ENCODE measurements around the gene RASL10A. TPM values are rescaled to one million over a fixed set of nuclear protein-coding genes. Genes with fewer than 3 reads are reported as not detected.
A peak's percentile ranks its signal among the peaks of the same experiment; 100 is the strongest.
"Not testable (repeated sequence)": the region's sequence is repeated elsewhere in the genome, so short reads cannot be mapped to it uniquely, and the experiment has no call there.

The RASL10A gene
- total and polyA plus RNA-seq, 2 donors = 0.47 to 7.8 TPM

DNA sequence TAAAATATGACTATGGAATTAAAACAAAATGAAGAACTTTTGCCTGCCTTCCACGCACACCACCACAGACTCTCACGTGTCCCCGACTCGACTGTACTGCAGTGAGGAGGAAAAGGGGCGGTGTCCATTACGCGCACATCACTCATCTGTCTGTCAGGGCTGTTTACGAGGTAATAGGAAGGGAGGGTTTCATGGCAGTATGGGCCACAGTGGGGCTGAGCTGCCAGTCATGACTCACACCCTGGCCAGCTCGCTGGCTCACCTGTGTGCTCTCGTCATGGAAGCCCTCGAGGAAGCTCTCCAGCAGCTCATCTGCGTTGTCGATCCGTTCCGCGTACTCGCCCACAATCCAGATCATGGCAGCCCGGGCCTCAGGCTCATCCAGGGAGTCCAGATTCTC, 33.5 kb upstream of the RASL10A start:
- Histone ChIP-seq H3K4me1 (ENCODE audit: control insufficient read depth in 2 of 2, insufficient read depth in 2 of 2, low read length in 2 of 2) (no peaks in the 10 kb centered on the region), H3K27ac (ENCODE audit: low read depth in 1 of 2, low read length in 1 of 2) (no peak overlapping the region), H3K27me3 (ENCODE audit: control insufficient read depth in 2 of 2, insufficient read depth in 1 of 2, low read length in 1 of 2) (no peaks in the 10 kb centered on the region), H3K4me3 (ENCODE audit: low read length in 2 of 2) (no peak overlapping the region), H3K36me3 (ENCODE audit: control insufficient read depth in 2 of 2, insufficient read depth in 2 of 2, low read length in 1 of 2) (peaks cover 78 to 91% of the 10 kb centered on the region in 2 donors), H3K9me3 (ENCODE audit: control insufficient read depth in 2 of 2, insufficient read depth in 1 of 2, low read length in 1 of 2) (no peaks in the 10 kb centered on the region)
- 95% methylated on average over 18 of the region's 18 CpGs for WGBS
- DNase-seq (ENCODE audit: low read depth in 6 of 9, low spot score in 9 of 9) = no peak

DNA sequence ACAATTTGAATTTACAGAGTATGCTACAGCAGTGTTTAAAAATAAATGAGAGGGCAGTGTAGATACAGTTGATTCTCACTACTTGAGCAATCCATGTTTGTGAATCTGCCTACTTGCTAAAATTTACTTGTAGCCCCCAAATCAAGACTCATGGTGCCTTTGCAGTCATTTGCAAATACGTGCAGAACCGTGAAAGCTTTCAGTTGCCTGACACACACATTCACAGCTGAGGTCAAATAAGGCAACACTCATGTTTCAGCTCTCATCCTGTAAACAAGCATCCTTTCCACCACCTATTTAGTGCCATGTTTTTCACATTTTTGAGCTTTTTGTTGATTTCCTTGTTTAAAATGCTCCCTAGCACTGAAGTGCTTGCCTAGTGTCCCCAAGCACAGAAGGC, 32.5 kb upstream of the RASL10A start:
- Histone ChIP-seq H3K36me3 (ENCODE audit: control insufficient read depth in 2 of 2, insufficient read depth in 2 of 2, low read length in 1 of 2) (peaks cover 76 to 91% of the 10 kb centered on the region in 2 donors), H3K4me1 (ENCODE audit: control insufficient read depth in 2 of 2, insufficient read depth in 2 of 2, low read length in 2 of 2) (no peaks in the 10 kb centered on the region), H3K27ac (ENCODE audit: low read depth in 1 of 2, low read length in 1 of 2) (no peak overlapping the region), H3K27me3 (ENCODE audit: control insufficient read depth in 2 of 2, insufficient read depth in 1 of 2, low read length in 1 of 2) (no peaks in the 10 kb centered on the region), H3K4me3 (ENCODE audit: low read length in 2 of 2) (no peak overlapping the region), H3K9me3 (ENCODE audit: control insufficient read depth in 2 of 2, insufficient read depth in 1 of 2, low read length in 1 of 2) (no peaks in the 10 kb centered on the region)
- no peak for DNase-seq (ENCODE audit: low read depth in 6 of 9, low spot score in 9 of 9)
- WGBS = 93% methylated on average over 2 of the region's 2 CpGs

- no peak for DNase-seq (ENCODE audit: low read depth in 6 of 9, low spot score in 9 of 9)
- H3K9me3 ChIP-seq (ENCODE audit: control insufficient read depth in 2 of 2, insufficient read depth in 1 of 2, low read length in 1 of 2) = no peaks in the 10 kb centered on the region
- no peak overlapping the region for H3K4me3 ChIP-seq (ENCODE audit: low read length in 2 of 2)
- H3K36me3 ChIP-seq (ENCODE audit: control insufficient read depth in 2 of 2, insufficient read depth in 2 of 2, low read length in 1 of 2) = peaks cover 76 to 91% of the 10 kb centered on the region in 2 donors
- WGBS = 95% methylated on average over 4 of the region's 4 CpGs
- no peaks in the 10 kb centered on the region for H3K27me3 ChIP-seq (ENCODE audit: control insufficient read depth in 2 of 2, insufficient read depth in 1 of 2, low read length in 1 of 2)
- no peaks in the 10 kb centered on the region for H3K4me1 ChIP-seq (ENCODE audit: control insufficient read depth in 2 of 2, insufficient read depth in 2 of 2, low read length in 2 of 2)
- no peak overlapping the region for H3K27ac ChIP-seq (ENCODE audit: low read depth in 1 of 2, low read length in 1 of 2)
Measured at GRCh38 chr22:29346659-29347058, 31.2 kb upstream of the RASL10A start.

GRCh38 chr22:29345932-29346331, 30.4 kb upstream of the RASL10A start:
- Histone ChIP-seq H3K4me3 (ENCODE audit: low read length in 2 of 2) (no peak overlapping the region), H3K36me3 (ENCODE audit: control insufficient read depth in 2 of 2, insufficient read depth in 2 of 2, low read length in 1 of 2) (peaks cover 76 to 91% of the 10 kb centered on the region in 2 donors), H3K27me3 (ENCODE audit: control insufficient read depth in 2 of 2, insufficient read depth in 1 of 2, low read length in 1 of 2) (no peaks in the 10 kb centered on the region), H3K27ac (ENCODE audit: low read depth in 1 of 2, low read length in 1 of 2) (no peak overlapping the region), H3K4me1 (ENCODE audit: control insufficient read depth in 2 of 2, insufficient read depth in 2 of 2, low read length in 2 of 2) (no peaks in the 10 kb centered on the region), H3K9me3 (ENCODE audit: control insufficient read depth in 2 of 2, insufficient read depth in 1 of 2, low read length in 1 of 2) (no peaks in the 10 kb centered on the region)
- no peak for DNase-seq (ENCODE audit: low read depth in 6 of 9, low spot score in 9 of 9)

DNA sequence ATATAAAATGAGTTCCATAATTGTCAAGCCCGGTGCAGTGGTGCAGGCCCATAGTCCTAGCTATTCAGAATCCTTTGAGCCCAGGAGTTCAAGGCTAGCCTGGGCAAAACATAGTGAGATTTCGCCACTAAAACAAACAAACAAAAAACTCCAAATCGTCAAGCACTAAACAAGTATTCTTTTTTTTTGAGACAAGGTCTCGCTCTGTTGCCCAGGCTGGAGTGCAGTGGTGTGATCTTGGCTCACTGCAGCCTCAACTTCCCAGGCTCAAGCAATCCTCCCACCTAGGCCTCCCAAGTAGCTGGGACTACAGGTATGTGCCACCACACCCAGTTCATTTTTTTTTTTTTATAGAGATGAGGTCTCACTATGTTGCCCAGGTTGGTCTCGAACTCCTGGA, 29.4 kb upstream of the RASL10A start:
- WGBS = 91% methylated on average over 5 of the region's 5 CpGs
- not testable (repeated sequence) for H3K27ac ChIP-seq (ENCODE audit: low read depth in 1 of 2, low read length in 1 of 2); H3K9me3 ChIP-seq (ENCODE audit: control insufficient read depth in 2 of 2, insufficient read depth in 1 of 2, low read length in 1 of 2); H3K4me3 ChIP-seq (ENCODE audit: low read length in 2 of 2); DNase-seq (ENCODE audit: low read depth in 6 of 9, low spot score in 9 of 9); H3K27me3 ChIP-seq (ENCODE audit: control insufficient read depth in 2 of 2, insufficient read depth in 1 of 2, low read length in 1 of 2); H3K4me1 ChIP-seq (ENCODE audit: control insufficient read depth in 2 of 2, insufficient read depth in 2 of 2, low read length in 2 of 2)
- peaks cover 76 to 91% of the 10 kb centered on the region in 2 donors for H3K36me3 ChIP-seq (ENCODE audit: control insufficient read depth in 2 of 2, insufficient read depth in 2 of 2, low read length in 1 of 2)

- Histone ChIP-seq H3K27me3 (ENCODE audit: control insufficient read depth in 2 of 2, insufficient read depth in 1 of 2, low read length in 1 of 2) (no peaks in the 10 kb centered on the region), H3K9me3 (ENCODE audit: control insufficient read depth in 2 of 2, insufficient read depth in 1 of 2, low read length in 1 of 2) (no peaks in the 10 kb centered on the region), H3K27ac (ENCODE audit: low read depth in 1 of 2, low read length in 1 of 2) (no peak overlapping the region), H3K36me3 (ENCODE audit: control insufficient read depth in 2 of 2, insufficient read depth in 2 of 2, low read length in 1 of 2) (peaks cover 79 to 91% of the 10 kb centered on the region in 2 donors), H3K4me3 (ENCODE audit: low read length in 2 of 2) (no peak overlapping the region), H3K4me1 (ENCODE audit: control insufficient read depth in 2 of 2, insufficient read depth in 2 of 2, low read length in 2 of 2) (no peaks in the 10 kb centered on the region)
- DNase-seq (ENCODE audit: low read depth in 6 of 9, low spot score in 9 of 9) = peak in 2 of 9 donors; percentile 8 to 22
- WGBS = 96% methylated on average over 5 of the region's 5 CpGs
Measured at GRCh38 chr22:29344137-29344536, 28.6 kb upstream of the RASL10A start.

DNA sequence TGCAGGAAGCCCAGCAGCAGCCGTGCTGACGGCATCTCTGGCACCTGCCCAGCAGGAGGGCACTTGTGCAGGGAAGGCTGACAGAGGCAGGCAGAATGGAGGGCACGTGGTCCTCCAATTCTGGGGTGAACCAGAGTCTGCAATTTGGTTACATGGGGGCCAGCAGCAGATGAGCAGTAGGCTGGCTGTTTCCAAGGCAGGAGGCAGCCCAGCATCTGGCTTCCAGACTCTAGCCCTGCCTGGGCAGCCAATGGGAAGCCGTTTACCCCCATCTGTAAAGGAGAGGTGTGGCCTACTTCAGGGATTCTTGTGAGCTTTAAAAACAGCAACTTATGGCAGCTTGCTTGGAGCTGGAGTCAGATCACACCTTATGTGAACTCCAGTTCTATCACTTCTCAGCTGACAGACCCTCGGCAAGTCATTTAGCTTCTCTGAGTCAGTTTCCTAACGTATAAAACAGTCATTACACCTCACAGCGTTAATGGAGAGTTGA, 27.9 kb upstream of the RASL10A start:
- no peaks in the 10 kb centered on the region for H3K9me3 ChIP-seq (ENCODE audit: control insufficient read depth in 2 of 2, insufficient read depth in 1 of 2, low read length in 1 of 2)
- no peaks in the 10 kb centered on the region for H3K4me1 ChIP-seq (ENCODE audit: control insufficient read depth in 2 of 2, insufficient read depth in 2 of 2, low read length in 2 of 2)
- peaks cover 79 to 92% of the 10 kb centered on the region in 2 donors for H3K36me3 ChIP-seq (ENCODE audit: control insufficient read depth in 2 of 2, insufficient read depth in 2 of 2, low read length in 1 of 2)
- H3K4me3 ChIP-seq (ENCODE audit: low read length in 2 of 2) = no peak overlapping the region
- H3K27me3 ChIP-seq (ENCODE audit: control insufficient read depth in 2 of 2, insufficient read depth in 1 of 2, low read length in 1 of 2) = no peaks in the 10 kb centered on the region
- no peak overlapping the region for H3K27ac ChIP-seq (ENCODE audit: low read depth in 1 of 2, low read length in 1 of 2)
- WGBS = 91% methylated on average over 7 of the region's 7 CpGs
- no peak for DNase-seq (ENCODE audit: low read depth in 6 of 9, low spot score in 9 of 9)

DNA sequence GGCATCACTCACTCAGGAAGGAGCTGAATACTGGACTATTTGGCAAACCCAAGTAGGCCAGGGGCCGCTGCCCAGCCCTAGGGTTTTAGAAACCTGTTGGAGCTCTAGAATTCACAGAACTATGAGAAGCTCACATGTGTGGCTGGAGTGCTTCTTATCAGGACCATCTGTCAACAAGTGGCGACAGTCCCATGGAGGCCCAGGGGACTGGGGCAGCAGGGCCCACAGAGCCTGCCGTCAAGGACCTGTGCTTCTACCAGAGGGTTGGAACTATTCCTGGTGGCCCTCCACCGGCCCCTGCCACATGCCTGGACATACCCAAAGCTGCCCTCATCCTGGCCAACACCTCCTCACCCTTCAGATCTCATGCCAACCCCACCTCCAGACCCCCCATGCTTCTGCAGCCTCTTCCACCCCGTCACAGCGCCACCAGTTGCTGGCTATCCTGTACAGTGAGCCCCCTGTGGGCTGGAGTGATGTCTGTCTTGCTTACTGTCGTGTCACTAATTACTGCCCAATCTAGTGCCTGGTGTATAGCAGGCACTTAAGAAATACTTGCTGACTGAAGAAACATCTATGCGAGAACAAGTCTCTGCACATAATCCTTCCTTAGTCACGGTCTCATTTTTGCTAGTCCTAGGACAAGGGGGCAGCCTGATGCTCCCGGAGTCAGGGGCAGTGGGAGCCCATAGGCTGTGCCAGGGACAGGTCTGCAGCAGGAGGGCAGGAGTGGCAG, 27.2 kb upstream of the RASL10A start:
- peaks cover 79 to 92% of the 10 kb centered on the region in 2 donors for H3K36me3 ChIP-seq (ENCODE audit: control insufficient read depth in 2 of 2, insufficient read depth in 2 of 2, low read length in 1 of 2)
- no peaks in the 10 kb centered on the region for H3K4me1 ChIP-seq (ENCODE audit: control insufficient read depth in 2 of 2, insufficient read depth in 2 of 2, low read length in 2 of 2)
- no peak overlapping the region for H3K4me3 ChIP-seq (ENCODE audit: low read length in 2 of 2)
- WGBS = 95% methylated on average over 10 of the region's 10 CpGs
- DNase-seq (ENCODE audit: low read depth in 6 of 9, low spot score in 9 of 9) = no peak
- H3K27me3 ChIP-seq (ENCODE audit: control insufficient read depth in 2 of 2, insufficient read depth in 1 of 2, low read length in 1 of 2) = no peaks in the 10 kb centered on the region
- H3K27ac ChIP-seq (ENCODE audit: low read depth in 1 of 2, low read length in 1 of 2) = no peak overlapping the region
- H3K9me3 ChIP-seq (ENCODE audit: control insufficient read depth in 2 of 2, insufficient read depth in 1 of 2, low read length in 1 of 2) = no peaks in the 10 kb centered on the region

- Histone ChIP-seq H3K36me3 (ENCODE audit: control insufficient read depth in 2 of 2, insufficient read depth in 2 of 2, low read length in 1 of 2) (peaks cover 79 to 92% of the 10 kb centered on the region in 2 donors), H3K9me3 (ENCODE audit: control insufficient read depth in 2 of 2, insufficient read depth in 1 of 2, low read length in 1 of 2) (no peaks in the 10 kb centered on the region), H3K27me3 (ENCODE audit: control insufficient read depth in 2 of 2, insufficient read depth in 1 of 2, low read length in 1 of 2) (no peaks in the 10 kb centered on the region), H3K4me3 (ENCODE audit: low read length in 2 of 2) (no peak overlapping the region), H3K27ac (ENCODE audit: low read depth in 1 of 2, low read length in 1 of 2) (no peak overlapping the region), H3K4me1 (ENCODE audit: control insufficient read depth in 2 of 2, insufficient read depth in 2 of 2, low read length in 2 of 2) (no peaks in the 10 kb centered on the region)
- DNase-seq (ENCODE audit: low read depth in 6 of 9, low spot score in 9 of 9) = no peak
- WGBS = 94% methylated on average over 6 of the region's 6 CpGs
Measured at GRCh38 chr22:29342177-29342576, 26.7 kb upstream of the RASL10A start.
